GM19328 (cell line): ENCODE data around the gene ZDHHC19.
"Not testable (repeated sequence)": the region's sequence is repeated elsewhere in the genome, so short reads cannot be mapped to it uniquely, and the experiment has no call there.

ENCODE experiments used
- ATAC-seq: cut with Tn5 transposase; IDR thresholded peaks from one replicate; pipeline ENCODE4 v1.9.1; 2021; ENCODE audit warnings: mild to moderate bottlenecking, moderate library complexity; ENCODE audit not compliant: unreplicated experiment

The ZDHHC19 gene

DNA sequence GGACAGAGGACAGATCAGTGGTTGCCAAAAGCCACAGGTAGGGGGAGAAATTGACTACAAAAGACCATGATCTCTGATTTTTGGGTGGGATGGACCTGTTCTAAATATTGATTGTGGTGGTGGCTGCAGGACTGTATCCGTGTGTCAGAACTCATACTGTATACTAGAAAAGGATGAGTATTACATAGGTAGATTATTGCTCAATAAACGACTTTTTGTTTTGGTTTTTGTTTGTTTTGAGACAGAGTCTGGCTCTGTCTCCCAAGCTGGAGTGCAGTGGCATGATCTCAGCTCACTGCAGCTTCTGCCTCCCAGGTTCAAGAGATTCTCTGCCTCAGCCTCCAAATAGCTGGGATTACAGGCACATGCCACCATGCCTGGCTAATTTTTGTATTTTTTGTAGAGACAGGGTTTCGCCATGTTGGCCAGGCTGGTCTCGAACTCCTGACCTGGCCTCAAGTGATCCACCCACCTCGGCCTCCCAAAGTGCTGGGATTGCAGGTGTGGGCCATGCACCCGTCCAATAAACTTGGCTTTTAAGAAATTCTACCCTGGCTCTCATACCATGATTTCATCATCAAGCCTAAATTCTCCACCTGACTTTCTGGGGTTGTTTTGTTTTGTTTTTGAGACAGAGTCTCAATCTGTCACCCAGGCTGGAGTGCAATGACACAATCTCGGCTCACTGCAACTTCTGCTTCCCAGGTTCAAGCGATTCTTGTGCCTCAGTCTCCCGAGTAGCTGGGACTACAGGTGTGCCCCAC is 5.6 kb downstream of the ZDHHC19 start:
- ATAC-seq = not testable (repeated sequence)

DNA sequence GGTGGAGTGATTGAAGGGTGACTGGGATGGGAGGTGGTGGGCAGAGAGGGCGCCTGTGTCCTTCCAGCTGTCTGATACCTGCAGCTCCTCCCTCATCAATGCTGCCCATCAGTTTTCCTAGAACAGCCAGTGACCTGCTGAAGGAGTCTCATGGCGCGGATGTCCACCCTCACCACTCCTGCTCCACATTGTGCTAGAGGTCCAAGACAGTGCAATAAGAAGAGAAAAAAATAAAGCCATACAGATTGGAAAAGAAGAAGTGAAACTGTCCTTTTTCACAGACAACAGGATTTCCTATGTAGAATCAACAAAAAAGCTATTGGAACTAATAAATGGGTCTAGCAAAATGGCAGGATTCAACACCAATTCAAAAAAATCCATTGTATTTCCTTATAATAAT is 7.4 kb downstream of the ZDHHC19 start:
- no peak for ATAC-seq

DNA sequence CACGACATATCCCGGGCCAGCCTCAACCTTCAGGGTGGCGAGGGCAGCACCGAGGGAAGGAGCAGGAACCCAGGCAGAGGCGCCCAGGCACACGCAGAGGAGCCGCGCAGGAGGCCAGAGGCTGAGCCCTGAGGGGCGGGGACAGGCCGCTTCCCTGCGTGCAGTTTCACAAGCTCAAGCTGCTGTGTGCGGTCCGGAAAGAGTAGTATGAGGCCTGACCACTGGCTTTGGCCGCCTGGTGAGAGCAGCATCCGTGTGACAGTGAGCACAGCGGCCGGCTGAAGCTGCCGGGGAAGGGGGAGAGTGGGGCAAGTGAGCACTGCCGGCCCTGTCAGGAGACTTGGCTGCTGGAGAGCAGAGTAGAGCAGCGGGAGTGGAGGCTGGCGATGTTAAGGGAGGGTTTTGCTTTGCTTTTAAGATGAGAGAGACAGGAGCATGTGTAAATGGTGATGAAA is 8.7 kb downstream of the ZDHHC19 start:
- ATAC-seq = no peak

DNA sequence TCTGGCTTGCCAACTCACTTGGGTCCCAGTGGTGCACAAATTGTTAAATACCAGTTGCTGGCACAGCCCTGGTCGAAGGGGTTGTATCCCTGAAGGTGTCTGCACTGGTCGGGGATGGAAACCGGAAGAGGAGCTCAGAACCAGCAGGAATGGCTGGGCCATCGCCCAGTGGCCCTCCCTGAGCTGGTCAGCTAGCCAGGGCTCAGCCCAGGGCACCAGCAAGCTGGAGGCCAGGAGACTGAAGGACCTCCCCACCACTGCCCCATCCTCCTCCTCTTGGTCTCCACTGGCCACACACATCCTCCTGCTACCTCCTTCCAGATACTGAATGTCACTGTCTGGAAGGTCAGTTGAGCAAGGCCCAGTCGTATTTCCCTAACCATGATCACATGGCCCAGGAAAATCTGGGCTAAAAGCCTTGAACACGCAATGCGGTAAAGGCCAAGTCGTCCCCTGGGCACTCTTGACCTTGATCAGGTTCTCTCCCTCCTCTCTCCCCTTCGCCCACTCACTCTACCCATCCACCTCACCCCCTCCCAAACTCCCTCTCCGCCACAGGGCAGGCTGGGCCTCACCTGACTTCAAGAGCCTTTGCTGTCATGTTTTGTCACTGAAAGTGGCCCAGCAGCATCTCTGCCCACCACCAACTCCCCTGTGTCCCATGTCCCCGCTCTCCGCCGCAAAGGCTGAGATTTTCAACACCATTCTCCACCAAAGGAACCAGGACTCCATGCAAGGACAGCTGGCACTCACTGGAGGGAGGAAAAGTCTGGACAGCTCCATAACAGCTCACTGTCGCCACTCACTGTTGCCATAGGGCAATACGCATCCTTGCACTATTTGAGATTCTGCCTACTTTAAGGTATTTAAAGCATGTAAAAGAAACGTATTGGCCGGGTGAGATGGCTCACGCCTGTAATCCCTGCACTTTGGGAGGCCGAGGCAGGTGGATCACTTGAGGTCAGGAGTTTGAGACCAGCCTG is 12.1 kb downstream of the ZDHHC19 start:
- no peak for ATAC-seq

DNA sequence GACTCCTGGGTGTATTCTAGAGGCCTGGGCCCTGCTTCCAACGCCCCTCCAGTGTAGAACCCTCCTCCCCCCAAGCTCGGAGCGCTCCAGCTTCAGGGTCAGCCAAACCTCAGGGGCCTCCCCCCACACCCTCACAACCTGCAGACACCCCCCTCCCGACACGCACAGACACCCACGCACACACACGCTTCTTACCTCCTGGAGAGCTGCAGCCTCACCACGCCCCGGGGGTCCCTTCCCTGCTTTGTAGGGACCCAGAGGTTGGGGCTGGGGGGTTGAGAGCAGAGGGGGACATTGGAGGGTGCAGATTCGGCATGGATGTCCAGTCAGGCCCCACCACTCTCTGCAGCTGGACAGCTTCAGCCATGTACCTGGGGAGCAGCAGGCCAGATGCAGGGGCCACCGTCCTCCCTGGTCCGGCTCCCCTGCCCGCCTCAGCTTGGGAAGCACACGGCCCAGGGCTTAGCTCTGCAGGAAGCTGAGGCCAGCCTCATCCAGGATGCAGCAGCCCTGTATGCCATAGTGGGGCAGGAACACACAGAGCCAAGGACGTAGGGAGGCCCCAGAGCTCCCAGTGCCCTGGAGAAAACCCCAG is 13.0 kb downstream of the ZDHHC19 start:
- ATAC-seq = no peak

DNA sequence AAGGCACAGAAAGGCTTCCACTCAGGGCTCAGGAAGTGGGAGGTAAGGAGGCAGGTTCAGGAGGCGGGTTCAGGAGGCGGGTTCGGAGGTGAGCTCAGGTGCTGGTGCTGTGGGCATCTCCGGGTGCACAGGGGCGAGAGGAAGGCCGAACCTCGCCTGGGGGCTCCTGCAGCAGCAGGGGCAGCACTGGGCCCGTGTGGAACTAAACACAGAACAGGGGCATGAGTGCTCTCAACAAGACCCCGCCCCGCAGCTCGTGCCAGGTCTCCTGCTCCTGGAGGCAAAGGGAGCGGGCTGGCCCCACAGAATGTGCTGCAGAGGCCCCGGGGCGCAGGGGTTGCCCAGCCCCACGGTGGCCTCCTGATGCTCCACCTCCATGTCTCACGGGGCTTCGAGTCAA is 13.7 kb downstream of the ZDHHC19 start:
- ATAC-seq = no peak

DNA sequence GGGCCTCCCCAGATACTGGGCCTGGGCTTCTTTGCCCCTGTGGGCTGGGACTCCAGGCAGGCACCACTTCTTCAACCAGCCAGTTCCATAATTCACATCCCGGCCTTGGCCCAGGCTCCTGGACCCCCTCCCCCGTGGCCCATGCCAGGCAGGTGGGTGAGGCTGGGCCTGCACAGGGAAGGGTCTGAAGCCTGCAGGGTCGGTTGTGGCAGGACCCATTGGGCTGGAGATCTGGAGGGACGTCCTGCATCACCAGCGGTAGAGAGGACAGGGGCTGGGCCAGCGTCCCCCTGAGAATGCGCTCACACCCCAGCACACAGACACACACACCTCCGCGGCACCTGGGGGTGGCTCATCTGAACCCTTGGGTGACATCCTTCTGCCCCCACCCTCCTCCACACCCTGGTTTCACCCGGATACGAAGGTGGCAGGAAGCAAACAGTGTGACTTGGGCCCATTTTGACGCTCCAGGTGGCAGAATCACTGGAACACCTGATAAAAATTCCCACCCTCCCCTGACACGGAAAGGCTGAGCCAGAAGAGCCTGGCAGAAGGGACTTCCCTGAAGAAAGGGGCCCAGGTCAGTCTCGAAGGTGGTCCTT is 15.4 kb downstream of the ZDHHC19 start:
- ATAC-seq = no peak

DNA sequence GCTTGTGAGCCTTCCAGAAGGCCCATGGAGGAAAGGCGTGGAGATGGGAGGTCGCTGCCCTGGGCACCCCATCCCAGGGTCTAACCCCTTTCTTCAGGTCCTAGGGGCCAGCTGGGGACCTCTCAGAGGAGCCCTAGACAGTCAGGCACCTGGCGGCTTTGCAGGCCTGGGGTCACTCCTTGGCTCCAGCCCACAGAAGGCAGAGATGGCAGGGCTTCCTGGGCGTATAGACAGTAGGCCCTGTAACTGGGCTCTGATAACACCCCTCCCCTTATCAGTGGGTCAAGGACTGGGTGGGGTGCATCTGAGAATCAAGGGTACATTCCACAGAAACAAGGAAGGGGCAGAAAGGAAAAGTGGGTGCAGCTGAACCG is 16.7 kb downstream of the ZDHHC19 start:
- no peak for ATAC-seq

DNA sequence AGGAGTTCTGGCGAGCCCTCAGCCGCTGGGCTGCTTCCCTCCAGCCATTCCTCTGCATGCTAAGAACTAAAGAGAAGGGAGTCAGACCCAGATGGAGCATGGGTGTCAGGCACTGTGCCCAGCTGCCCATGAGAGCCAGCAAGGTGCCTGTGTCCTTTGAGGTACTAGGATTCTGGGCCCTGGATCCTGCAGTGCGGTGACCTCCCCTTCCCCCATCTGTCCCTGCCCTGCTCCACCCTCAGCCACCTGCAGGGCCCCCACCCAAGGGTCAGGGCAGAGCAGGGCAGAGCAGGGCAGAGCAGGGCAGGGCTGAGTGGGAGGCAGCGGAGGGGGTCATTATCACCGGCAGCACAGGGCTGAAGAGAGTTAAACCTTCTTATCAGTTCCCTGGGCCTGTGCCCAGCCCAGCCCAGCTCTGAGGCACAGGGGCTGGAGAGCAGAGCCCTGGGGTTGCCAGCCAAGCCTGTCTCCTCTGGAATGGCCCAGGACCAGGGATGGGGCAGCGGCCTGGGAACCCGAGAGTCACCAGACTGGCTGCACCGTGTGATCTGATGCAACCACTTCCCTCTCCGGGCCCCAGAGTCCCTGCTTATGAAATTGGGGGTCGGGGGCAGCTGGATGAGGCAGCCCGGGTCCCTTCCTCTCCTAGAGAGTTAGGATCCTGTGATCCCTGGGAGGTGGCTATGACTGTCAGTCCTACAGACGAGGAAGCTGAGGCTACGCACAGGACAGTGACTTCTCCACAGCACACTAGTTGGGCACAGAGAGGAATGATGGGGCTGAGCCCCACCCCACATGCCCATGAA is 17.3 kb downstream of the ZDHHC19 start:
- no peak for ATAC-seq

DNA sequence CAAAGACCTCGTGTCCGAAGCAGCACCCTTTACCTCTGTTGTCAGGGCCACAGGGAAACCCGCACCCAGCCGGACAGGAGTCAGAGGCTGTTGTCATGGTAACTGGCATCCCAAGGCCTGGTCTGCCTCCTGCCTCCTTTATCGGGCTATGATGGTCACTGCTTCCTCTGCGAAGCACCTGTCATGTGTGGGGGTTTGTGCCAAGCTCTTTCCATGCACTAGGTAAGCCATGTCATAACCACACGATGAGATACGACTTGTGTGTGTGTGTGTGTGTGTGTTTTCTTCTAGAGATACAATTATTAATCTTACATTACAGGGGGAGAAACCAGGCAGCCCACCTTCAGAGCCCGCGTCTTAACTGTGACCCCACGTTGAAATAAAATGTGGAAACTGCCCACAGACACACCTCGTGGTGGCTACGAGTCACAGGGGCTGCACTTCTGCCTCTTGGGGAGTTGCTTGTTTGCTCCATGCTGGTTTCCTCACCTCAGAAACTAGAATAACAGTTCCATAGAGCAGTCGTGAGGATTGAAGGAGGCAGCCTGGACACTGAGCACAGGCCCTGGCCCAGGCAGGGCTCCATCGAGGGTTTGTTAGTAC is 18.0 kb downstream of the ZDHHC19 start:
- no peak for ATAC-seq

DNA sequence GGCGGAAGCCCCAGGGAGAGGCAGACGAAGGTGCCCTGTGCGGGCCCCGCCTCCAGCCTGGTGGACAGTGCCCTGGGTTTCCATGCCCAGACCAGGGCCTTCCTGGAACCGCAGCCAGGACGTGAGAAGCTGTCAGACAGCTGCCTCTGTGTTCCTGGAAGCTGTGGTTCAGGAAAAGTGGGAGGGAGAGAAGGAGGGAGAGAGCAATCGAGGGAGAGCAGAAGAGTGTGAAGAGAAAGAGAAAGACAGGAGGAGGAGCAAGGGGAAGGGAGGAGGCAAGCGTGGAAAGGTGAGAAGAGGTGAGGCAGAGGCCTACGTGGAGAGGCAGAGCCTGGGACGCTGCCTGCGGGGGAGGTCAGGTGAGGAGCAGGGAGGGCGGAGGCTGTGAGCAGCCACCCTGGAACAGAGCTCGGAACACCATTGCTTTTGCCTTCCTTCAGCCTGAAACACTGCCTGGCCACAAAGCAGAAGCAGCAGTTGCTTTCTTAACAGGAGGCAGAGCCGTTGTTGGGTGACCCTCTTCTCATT is 18.6 kb downstream of the ZDHHC19 start:
- no peak for ATAC-seq

DNA sequence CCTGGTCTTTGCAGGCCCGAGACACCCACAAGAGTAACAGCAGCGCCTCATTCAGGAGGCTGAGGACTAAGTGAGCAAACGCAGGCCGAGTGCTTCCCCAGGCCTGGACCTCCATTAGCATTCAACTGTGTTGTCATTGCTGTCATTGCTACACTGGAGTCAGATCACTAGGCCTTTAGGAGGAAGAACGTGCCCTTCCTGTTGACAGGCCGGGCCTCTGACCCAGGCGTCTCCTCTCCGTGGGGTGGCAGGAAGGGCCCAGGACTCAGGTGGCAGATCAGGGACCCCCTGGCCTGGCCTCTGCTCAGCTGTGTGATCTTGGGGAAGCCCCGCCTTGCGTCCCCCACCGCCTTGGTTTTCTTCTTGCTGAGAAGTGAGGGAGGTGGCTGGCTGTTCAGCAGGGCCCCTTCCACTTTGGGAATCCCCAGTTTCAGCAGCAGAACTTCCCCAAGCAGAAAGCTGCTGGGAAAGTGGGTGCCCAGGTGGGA is 19.1 kb downstream of the ZDHHC19 start:
- ATAC-seq = no peak

DNA sequence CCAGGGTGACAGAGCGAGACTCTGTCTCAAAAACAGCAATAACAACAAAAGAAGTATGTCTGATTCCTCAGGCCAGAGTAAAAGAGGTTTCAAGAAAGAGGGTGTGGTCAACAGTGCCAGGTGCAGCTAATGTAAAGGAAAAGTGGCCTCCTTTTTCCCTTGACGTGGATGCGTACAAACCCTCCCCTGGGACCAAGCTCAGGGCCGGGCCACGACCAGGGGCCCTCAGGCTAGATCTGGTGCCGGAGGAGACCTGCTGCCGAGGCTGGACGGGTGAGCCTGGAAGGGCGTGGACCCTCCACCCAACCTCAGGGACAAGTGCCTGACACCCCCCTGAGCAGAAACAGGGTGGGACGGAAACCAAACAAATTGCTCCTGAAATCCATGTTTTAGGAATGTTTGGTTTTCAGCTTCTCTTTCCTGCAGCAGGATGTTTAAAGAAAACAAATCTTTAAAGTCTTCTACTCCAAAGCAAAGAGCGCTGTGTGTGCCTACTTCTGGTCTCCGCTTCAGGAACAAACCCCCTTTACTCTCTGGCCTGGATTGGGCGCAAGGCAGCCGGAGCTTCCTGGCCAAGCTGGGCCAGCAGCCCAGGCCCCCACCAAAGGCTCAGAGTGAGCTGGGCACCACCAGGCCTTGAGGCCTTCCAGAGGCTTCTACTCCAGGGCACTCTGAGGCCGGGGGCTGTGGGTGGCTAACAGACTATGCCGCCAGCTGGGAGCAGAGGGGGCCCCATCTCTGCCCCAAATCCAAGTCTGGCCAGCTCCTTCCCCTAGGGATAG is 21.4 kb downstream of the ZDHHC19 start:
- ATAC-seq = no peak

DNA sequence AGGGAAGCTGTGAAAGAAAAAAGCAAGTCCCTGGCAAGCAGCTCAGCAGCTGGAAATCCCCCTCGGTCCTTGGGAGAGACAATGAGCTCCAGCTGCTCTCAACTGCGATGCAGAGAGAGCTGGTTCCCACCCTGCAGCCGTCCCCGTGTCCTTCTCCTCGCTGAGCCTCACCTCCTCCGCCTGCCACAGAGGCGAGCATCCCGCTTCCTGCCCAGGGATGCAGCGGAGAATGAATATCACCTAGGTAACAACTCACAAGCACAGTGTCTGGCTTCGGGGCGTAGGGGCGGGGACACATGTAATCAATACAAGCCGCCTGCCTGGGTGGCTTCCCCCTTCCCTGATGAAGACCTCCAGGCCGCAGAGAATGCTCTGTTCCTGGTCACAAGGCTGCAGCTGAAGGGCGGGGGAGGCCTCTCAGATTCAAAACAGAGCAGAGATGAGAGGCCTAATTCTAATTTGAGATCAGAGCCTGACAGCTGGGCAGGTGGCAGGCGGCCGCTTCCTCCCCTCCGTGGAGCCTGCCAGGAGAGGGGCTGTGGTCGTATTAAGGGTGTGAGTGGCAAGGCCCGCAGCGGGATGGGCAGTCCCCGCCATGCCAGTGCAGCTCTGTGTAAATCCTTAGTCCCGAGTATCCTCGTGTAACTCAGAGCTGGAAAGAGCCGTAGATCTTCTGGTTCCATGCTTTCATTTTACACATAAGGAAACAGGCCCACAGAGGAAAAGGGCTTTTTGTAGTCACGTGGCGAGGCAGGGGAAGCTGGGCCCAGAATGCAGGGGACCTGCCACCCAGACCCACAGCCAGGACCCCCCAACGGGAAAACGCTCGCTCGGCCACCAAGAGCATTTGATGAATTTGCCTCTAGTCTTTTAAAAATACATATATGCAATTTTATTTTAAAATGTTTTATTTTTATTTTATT is 24.3 kb downstream of the ZDHHC19 start:
- no peak for ATAC-seq

DNA sequence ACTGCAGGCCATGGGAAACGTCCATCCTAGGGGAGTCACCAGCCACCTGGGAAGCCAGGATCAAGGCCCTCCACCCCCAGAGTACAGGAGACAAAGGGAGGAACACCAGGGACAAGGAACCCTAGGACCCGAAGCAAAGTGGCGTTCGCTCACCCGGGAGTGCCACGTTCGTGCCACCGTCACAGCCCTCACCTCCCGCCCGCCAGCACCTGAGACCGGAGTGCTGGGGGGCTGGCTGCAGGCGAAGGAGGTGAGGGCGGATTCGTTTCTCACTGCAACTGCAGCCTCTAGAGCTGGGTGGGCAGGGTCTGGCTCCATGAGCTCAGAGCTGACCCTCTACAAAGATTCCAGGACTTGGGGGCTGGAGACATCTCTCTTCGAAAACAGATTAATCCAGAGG is 26.3 kb downstream of the ZDHHC19 start:
- no peak for ATAC-seq

DNA sequence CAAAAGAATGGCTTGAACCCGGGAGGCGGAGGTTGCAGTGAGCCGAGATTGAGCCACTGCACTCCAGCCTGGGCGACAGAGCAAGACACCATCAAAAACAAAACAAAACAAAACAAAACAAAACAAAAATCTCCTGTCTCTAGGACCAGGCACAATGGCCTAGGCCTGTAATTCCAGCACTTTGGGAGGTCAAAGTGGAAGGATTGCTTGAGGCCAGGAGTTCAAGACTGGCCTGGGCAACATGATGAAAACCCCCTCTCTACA is 27.1 kb downstream of the ZDHHC19 start:
- ATAC-seq = not testable (repeated sequence)

DNA sequence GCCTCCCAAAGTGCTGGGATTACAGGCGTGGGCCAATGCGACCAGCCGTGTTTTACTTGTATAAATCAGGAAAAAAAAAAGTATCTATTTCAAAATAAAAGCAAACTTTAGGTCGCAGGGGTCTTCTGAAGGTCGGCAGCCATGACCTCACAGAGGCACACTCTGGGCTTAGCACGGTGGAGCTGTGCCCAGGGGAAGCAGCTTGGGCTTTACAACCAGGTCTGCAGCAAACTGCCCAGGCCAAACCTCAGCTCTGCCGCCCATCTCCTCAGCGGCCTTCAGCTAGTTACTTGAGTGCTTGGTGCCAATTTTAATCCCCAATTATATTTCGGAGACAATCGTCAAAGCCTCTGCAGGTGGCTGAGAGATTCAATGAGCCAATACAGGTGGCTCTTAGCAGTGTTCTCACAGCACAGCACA is 30.1 kb downstream of the ZDHHC19 start:
- ATAC-seq = no peak

DNA sequence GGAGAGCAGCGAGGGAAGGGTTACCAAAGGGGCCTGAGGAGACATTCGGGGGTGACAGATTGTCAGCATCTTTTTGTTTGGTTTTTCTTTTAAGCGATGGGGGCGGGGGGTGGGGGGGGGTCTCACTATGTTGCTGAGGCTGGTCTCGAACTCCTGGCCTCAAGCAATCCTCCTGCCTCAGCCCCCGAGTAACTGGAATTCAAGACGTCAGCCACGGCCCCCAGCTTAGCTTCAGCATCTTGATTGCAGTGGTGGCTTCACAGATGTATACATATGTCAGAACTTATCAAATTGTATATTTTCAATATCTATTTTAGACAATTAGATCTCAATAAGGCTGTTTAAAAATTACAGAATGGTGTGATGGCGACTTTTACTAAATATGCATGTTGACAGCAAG is 30.9 kb downstream of the ZDHHC19 start:
- ATAC-seq = no peak
